Loucy (cell line): ENCODE measurements around the gene FLT1.

ENCODE experiments used
- H2AFZ ChIP-seq: fragments of 200-600 bp; sonication (generic); 2 replicates; pipeline ENCODE4 v1.6.0; 2016; ENCODE audit warnings: antibody characterized with exemption, mild to moderate bottlenecking, low read length, moderate library complexity
- H3F3A ChIP-seq: fragments of 200-600 bp; 2 replicates; pipeline ENCODE4 v1.6.0; 2016; ENCODE audit warnings: antibody characterized with exemption, low read depth, mild to moderate bottlenecking
- H3K27me3 ChIP-seq: fragments of 200-600 bp; sonication (generic); 2 replicates; pipeline ENCODE4 v1.6.1; 2014; ENCODE audit warnings: low read length, mild to moderate bottlenecking; ENCODE audit not compliant: insufficient read depth, poor library complexity, severe bottlenecking
- H3K36me3 ChIP-seq: fragments of 200-600 bp; sonication (generic); 2 replicates; pipeline ENCODE4 v1.6.1; 2016; ENCODE audit warnings: low read length; ENCODE audit not compliant: insufficient read depth
- H3K4me1 ChIP-seq: fragments of 200-600 bp; sonication (generic); 2 replicates; pipeline ENCODE4 v1.5.1; 2014; ENCODE audit warnings: low read length, mild to moderate bottlenecking; ENCODE audit not compliant: insufficient read depth, poor library complexity, severe bottlenecking
- H3K4me2 ChIP-seq: fragments of 200-600 bp; sonication (generic); 2 replicates; pipeline ENCODE4 v1.6.0; 2014; ENCODE audit warnings: antibody characterized with exemption, low read length, low read depth, mild to moderate bottlenecking; ENCODE audit not compliant: poor library complexity, severe bottlenecking
- H3K4me3 ChIP-seq: fragments of 200-600 bp; sonication (generic); 2 replicates; pipeline ENCODE4 v1.5.1; 2014; ENCODE audit warnings: low read length, mild to moderate bottlenecking, mixed read lengths; ENCODE audit not compliant: poor library complexity, severe bottlenecking
- H3K79me2 ChIP-seq: fragments of 200-600 bp; sonication (generic); 2 replicates; pipeline ENCODE4 v1.6.1; 2014; ENCODE audit warnings: low read length; ENCODE audit not compliant: insufficient read depth
- H3K9ac ChIP-seq: fragments of 200-600 bp; sonication (generic); 2 replicates; pipeline ENCODE4 v1.6.0; 2014; ENCODE audit warnings: mild to moderate bottlenecking, low read depth, low read length, moderate library complexity; ENCODE audit not compliant: poor library complexity, severe bottlenecking
- H3K9me2 ChIP-seq: fragments of 200-600 bp; sonication (generic); replicated peaks from 2 replicates; pipeline ENCODE4 v1.6.1; 2016; ENCODE audit warnings: low read depth, low read length, mixed read lengths
- H3K9me3 ChIP-seq: fragments of 200-600 bp; sonication (generic); 2 replicates; pipeline ENCODE4 v1.6.1; 2014; ENCODE audit warnings: mild to moderate bottlenecking, antibody characterized with exemption, low read length, low read depth; ENCODE audit not compliant: insufficient read depth
- H4K20me1 ChIP-seq: fragments of 200-600 bp; sonication (generic); 2 replicates; pipeline ENCODE4 v1.6.0; 2014; ENCODE audit warnings: antibody characterized with exemption, low read length, mild to moderate bottlenecking; ENCODE audit not compliant: insufficient read depth, poor library complexity, severe bottlenecking
- CTCF ChIP-seq: fragments of 200-600 bp; sonication (generic); conservative IDR thresholded peaks from 2 replicates; pipeline ENCODE4 v1.5.1; 2014; ENCODE audit warnings: mild to moderate bottlenecking, antibody characterized with exemption, low read length
- EZH2phosphoT487 ChIP-seq: fragments of 200-600 bp; IDR thresholded peaks from 2 replicates; pipeline ENCODE4 v1.6.1; 2018; ENCODE audit warnings: antibody characterized with exemption, mild to moderate bottlenecking, moderate library complexity, borderline replicate concordance

FLT1 gene

GRCh38 chr13:28478127-28478526, 16.8 kb downstream of the FLT1 start:
- H3K9me2 ChIP-seq, result no peaks in the 10 kb centered on the region
- H3K27me3 ChIP-seq, result no peaks in the 10 kb centered on the region
- peaks cover 45% of the 10 kb centered on the region for H3K4me1 ChIP-seq
- no peak for TF ChIP-seq EZH2phosphoT487
- TF ChIP-seq CTCF, result no peak
- no peak overlapping the region for H3K4me2 ChIP-seq
- H3K9me3 ChIP-seq, result no peaks in the 10 kb centered on the region
- H3K4me3 ChIP-seq, result no peak overlapping the region
- H3K9ac ChIP-seq, result no peak overlapping the region
- no peak overlapping the region for H2AFZ ChIP-seq
- H3K79me2 ChIP-seq, result peaks cover 98% of the 10 kb centered on the region
- H3K36me3 ChIP-seq, result peaks cover 15% of the 10 kb centered on the region; the same call in 1 of the 2 replicates
- no peaks in the 10 kb centered on the region; the same call in 1 of the 2 replicates for H3F3A ChIP-seq
- peaks cover 69% of the 10 kb centered on the region for H4K20me1 ChIP-seq

GRCh38 chr13:28477709-28477973, 17.3 kb downstream of the FLT1 start:
- TF ChIP-seq EZH2phosphoT487 (no peak), CTCF (no peak)
- Histone ChIP-seq H3K4me2 (no peak overlapping the region), H3K9ac (no peak overlapping the region), H3K36me3 (peaks cover 15% of the 10 kb centered on the region; the same call in 1 of the 2 replicates), H3K27me3 (no peaks in the 10 kb centered on the region), H3F3A (no peaks in the 10 kb centered on the region; the same call in 1 of the 2 replicates), H3K79me2 (peaks cover 98% of the 10 kb centered on the region), H2AFZ (no peak overlapping the region), H4K20me1 (peaks cover 68% of the 10 kb centered on the region), H3K9me3 (no peaks in the 10 kb centered on the region), H3K9me2 (no peaks in the 10 kb centered on the region), H3K4me1 (peaks cover 48% of the 10 kb centered on the region), H3K4me3 (no peak overlapping the region)

- peaks cover 98% of the 10 kb centered on the region for H3K79me2 ChIP-seq
- no peaks in the 10 kb centered on the region for H3K9me3 ChIP-seq
- H3F3A ChIP-seq, result no peaks in the 10 kb centered on the region; the same call in 1 of the 2 replicates
- peaks cover 15% of the 10 kb centered on the region; the same call in 1 of the 2 replicates for H3K36me3 ChIP-seq
- no peak overlapping the region for H3K9ac ChIP-seq
- no peak overlapping the region for H3K4me2 ChIP-seq
- peaks cover 67% of the 10 kb centered on the region for H4K20me1 ChIP-seq
- TF ChIP-seq CTCF, result no peak
- no peaks in the 10 kb centered on the region for H3K27me3 ChIP-seq
- H2AFZ ChIP-seq, result no peak overlapping the region
- peaks cover 53% of the 10 kb centered on the region for H3K4me1 ChIP-seq
- H3K9me2 ChIP-seq, result no peaks in the 10 kb centered on the region
- H3K4me3 ChIP-seq, result no peak overlapping the region
These were observed 17.8 kb downstream of the FLT1 start for GRCh38 chr13:28476919-28477708.
